Measurements from ENCODE around the gene GALNT6. TPM values are rescaled to one million over a fixed set of nuclear protein-coding genes. Genes with fewer than 3 reads are reported as not detected.
A peak's percentile ranks its signal among the peaks of the same experiment; 100 is the strongest.

The GALNT6 gene
- polyA plus RNA-seq, 2 of the 4 experiments (the other 2 are of a cell fraction) = 3.6 to 4.3 TPM

- TF ChIP-seq CTCF (IDR thresholded peaks at IDR 0.05) (no peak), ATOH8 (CRISPR knock-in tag; IDR thresholded peaks at IDR 0.05; ENCODE audit: low read depth) (no peak), KDM1A (IDR thresholded peaks at IDR 0.05; ENCODE audit: low read depth) (no peak), USF2 (IDR thresholded peaks at IDR 0.05) (0 out of 2 replicates have a peak, but pooled peaks have one; percentile 6), KDM5A (IDR thresholded peaks at IDR 0.05) (no peak), EHMT2 (IDR thresholded peaks at IDR 0.05; ENCODE audit: low read depth) (no peak), HOXA7 (CRISPR knock-in tag; IDR thresholded peaks at IDR 0.05) (no peak), RAD21 (conservative IDR thresholded peaks at IDR 0.05 in 1 of 2, IDR thresholded peaks at IDR 0.05 in 1 of 2) (0 out of 5 replicates have a peak, but pooled peaks of 1 of the 2 experiments have one; percentile 15), MYC (IDR thresholded peaks at IDR 0.05; ENCODE audit: borderline replicate concordance, low read length) (0 out of 2 replicates have a peak, but pooled peaks have one; percentile 69), BCL3 (IDR thresholded peaks at IDR 0.05) (no peak), NR3C1 (IDR thresholded peaks at IDR 0.05) (no peak), JUNB (IDR thresholded peaks at IDR 0.05) (peak; percentile 61), HOXB13 (CRISPR knock-in tag; IDR thresholded peaks at IDR 0.05; ENCODE audit: low read depth) (no peak), HDAC2 (IDR thresholded peaks at IDR 0.05) (no peak), MAX (IDR thresholded peaks at IDR 0.05) (peak; percentile 96), TFCP2L1 (CRISPR knock-in tag; IDR thresholded peaks at IDR 0.05) (no peak), POLR2A (IDR thresholded peaks at IDR 0.05; ENCODE audit: low read length) (no peak), RARB (CRISPR knock-in tag; IDR thresholded peaks at IDR 0.05) (no peak), HOXB5 (CRISPR knock-in tag; IDR thresholded peaks at IDR 0.05) (no peak), POLR2AphosphoS2 (conservative IDR thresholded peaks at IDR 0.05; ENCODE audit: low read length) (no peak), CHD4 (IDR thresholded peaks at IDR 0.05; ENCODE audit: borderline replicate concordance) (no peak), CBX8 (IDR thresholded peaks at IDR 0.05) (no peak), FOSB (CRISPR knock-in tag; IDR thresholded peaks at IDR 0.05) (no peak), GATA3 (IDR thresholded peaks at IDR 0.05; ENCODE audit: borderline replicate concordance) (peak; percentile 52), ZNF302 (CRISPR knock-in tag; IDR thresholded peaks at IDR 0.05) (no peak)
These were observed 19.8 kb downstream of the GALNT6 start (continued) for GRCh38 chr12:51371295-51371953.

- CTCF ChIA-PET = interaction anchor here (1.3 to 3.5 kb wide), 2 partner anchors 29 to 655 kb away, joined by 3 to 15 read pairs; no protein-coding TSS in a partner anchor
- FAIRE-seq = no peak
- peak overlapping the region; percentile 61; the same call in 2 of the 3 replicates for H3K4me2 ChIP-seq
- no peaks in the 10 kb centered on the region for H3K9me3 ChIP-seq
- peaks cover 20% of the 10 kb centered on the region for H3K4me1 ChIP-seq
- TF ChIP-seq CBX8 (IDR thresholded peaks at IDR 0.05) (no peak), CBX2 (IDR thresholded peaks at IDR 0.05; ENCODE audit: borderline replicate concordance, low read depth) (no peak), CEBPB (IDR thresholded peaks at IDR 0.05) (peak in 1 of 2 experiments; percentile 49; a peak in 1 of 4 replicates), ATOH8 (CRISPR knock-in tag; IDR thresholded peaks at IDR 0.05; ENCODE audit: low read depth) (no peak), ZSCAN20 (CRISPR knock-in tag; IDR thresholded peaks at IDR 0.05) (no peak), HEYL (CRISPR knock-in tag; IDR thresholded peaks at IDR 0.05) (no peak)
- DNase-seq (ENCODE audit: low read depth in 1 of 2, low spot score in 1 of 2) = no peak
- no peak overlapping the region for H3K4me3 ChIP-seq
- 94% methylated on average over 9 of the region's 9 CpGs for WGBS (ENCODE audit: missing lambda C conversion rate)
- POLR2A ChIA-PET = interaction anchor here (1.2 kb wide), 3 partner anchors 20 to 287 kb away, joined by 6 to 7 read pairs (median 7); partner anchors contain the start of genes CSRNP2, GALNT6 and SMAGP
- H3K27ac ChIP-seq = peak overlapping the region; percentile 83 to 94; a peak in 5 of 6 replicates
- no peak for ATAC-seq
These were observed 20.5 kb downstream of the GALNT6 start for GRCh38 chr12:51370667-51371066.
